Astrocyte (in vitro differentiated cells and primary cell): Measurements from ENCODE around the gene HYPK.

Experiments
- EZH2 ChIP-seq: IDR thresholded peaks from 2 replicates; pipeline ENCODE4 v1.6.1; 2012; ENCODE audit warnings: mild to moderate bottlenecking, low read length, inconsistent platforms; ENCODE audit not compliant: insufficient read depth
- TF ChIP-seq, protein P1 (sequence below): IDR thresholded peaks from 2 replicates; pipeline ENCODE4 v1.5.1; 2011; ENCODE audit warnings: low read depth, mild to moderate bottlenecking, inconsistent platforms, low read length, moderate library complexity; ENCODE audit not compliant: insufficient read depth

DNA sequence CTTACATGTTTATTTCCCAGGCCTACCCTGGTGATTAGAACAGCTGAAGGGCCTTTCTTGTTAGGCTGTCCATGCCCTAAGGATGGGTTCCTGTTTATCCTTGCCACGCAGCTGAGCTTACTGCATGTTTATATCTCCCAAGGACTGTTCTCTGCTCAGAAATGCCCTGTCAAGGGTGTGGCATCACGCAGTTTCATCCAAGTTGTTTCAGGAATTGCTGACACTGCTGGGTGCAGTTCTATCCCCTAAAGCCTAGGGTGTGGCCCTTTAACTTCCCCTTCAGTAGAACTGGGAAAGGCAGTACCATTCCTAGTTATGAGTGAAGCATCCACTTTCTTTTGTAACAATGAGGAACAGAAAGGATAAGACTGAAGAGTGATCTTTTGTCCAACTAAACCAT lies 28.6 kb upstream of the HYPK start:
- TF ChIP-seq, protein P1, sequence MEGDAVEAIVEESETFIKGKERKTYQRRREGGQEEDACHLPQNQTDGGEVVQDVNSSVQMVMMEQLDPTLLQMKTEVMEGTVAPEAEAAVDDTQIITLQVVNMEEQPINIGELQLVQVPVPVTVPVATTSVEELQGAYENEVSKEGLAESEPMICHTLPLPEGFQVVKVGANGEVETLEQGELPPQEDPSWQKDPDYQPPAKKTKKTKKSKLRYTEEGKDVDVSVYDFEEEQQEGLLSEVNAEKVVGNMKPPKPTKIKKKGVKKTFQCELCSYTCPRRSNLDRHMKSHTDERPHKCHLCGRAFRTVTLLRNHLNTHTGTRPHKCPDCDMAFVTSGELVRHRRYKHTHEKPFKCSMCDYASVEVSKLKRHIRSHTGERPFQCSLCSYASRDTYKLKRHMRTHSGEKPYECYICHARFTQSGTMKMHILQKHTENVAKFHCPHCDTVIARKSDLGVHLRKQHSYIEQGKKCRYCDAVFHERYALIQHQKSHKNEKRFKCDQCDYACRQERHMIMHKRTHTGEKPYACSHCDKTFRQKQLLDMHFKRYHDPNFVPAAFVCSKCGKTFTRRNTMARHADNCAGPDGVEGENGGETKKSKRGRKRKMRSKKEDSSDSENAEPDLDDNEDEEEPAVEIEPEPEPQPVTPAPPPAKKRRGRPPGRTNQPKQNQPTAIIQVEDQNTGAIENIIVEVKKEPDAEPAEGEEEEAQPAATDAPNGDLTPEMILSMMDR, result no peak
- no peak for TF ChIP-seq EZH2
